PFSK-1 (cell line): Measurements from ENCODE around the gene AKAP9.

ENCODE experiments used
- FOXP2 ChIP-seq: optimal IDR thresholded peaks from 2 replicates; pipeline ENCODE3; 2011; ENCODE audit warnings: borderline replicate concordance, control low read depth, inconsistent platforms; ENCODE audit not compliant: insufficient read depth; ENCODE audit errors: extremely low read length, extremely low read depth
- POLR2AphosphoS5 ChIP-seq: IDR thresholded peaks from 2 replicates; pipeline ENCODE4 v1.6.1; 2012; ENCODE audit warnings: low read depth, mild to moderate bottlenecking, control low read depth, low read length, moderate library complexity
- REST ChIP-seq, 2 experiments: IDR thresholded peaks; 2 replicates each; pipeline versions ENCODE4 v1.6.1 to v1.8.0; 2011 to 2012; ENCODE audit warnings: low read depth in 2 of 2, low read length in 2 of 2, control low read depth in 1 of 2, inconsistent platforms in 1 of 2, mild to moderate bottlenecking in 1 of 2, moderate library complexity in 1 of 2; ENCODE audit not compliant: insufficient read depth in 1 of 2
- SIN3A ChIP-seq: IDR thresholded peaks from 2 replicates; pipeline ENCODE4 v1.6.1; 2012; ENCODE audit warnings: mild to moderate bottlenecking, low read length, moderate library complexity, borderline replicate concordance; ENCODE audit not compliant: insufficient read depth
- TAF1 ChIP-seq: IDR thresholded peaks from 2 replicates; pipeline ENCODE4 v1.6.1; 2012; ENCODE audit warnings: low read length, control low read depth, borderline replicate concordance; ENCODE audit not compliant: insufficient read depth

AKAP9 gene

GRCh38 chr7:92043637-92044036 lies 103.0 kb downstream of the AKAP9 start:
- TF ChIP-seq TAF1 (no peak), SIN3A (no peak), POLR2AphosphoS5 (no peak), REST (IDR thresholded peaks at IDR 0.05; ENCODE audit: insufficient read depth in 1 of 2, low read depth in 2 of 2, low read length in 2 of 2) (no peak)

- TF ChIP-seq REST (IDR thresholded peaks at IDR 0.05; ENCODE audit: insufficient read depth in 1 of 2, low read depth in 2 of 2, low read length in 2 of 2) (no peak), POLR2AphosphoS5 (no peak), TAF1 (no peak), FOXP2 (no peak)
Observed at GRCh38 chr7:92044148-92044547, 103.5 kb downstream of the AKAP9 start.

GRCh38 chr7:92044940-92045339 lies 104.3 kb downstream of the AKAP9 start:
- TF ChIP-seq TAF1 = no peak
- no peak for TF ChIP-seq FOXP2
- TF ChIP-seq SIN3A = no peak
- TF ChIP-seq POLR2AphosphoS5 = no peak
- TF ChIP-seq REST (IDR thresholded peaks at IDR 0.05; ENCODE audit: insufficient read depth in 1 of 2, low read depth in 2 of 2, low read length in 2 of 2) = no peak

- TF ChIP-seq REST (IDR thresholded peaks at IDR 0.05; ENCODE audit: insufficient read depth in 1 of 2, low read depth in 2 of 2, low read length in 2 of 2) (no peak), SIN3A (no peak), POLR2AphosphoS5 (no peak), TAF1 (no peak), FOXP2 (no peak)
Observed at GRCh38 chr7:92051655-92052054, 111.0 kb downstream of the AKAP9 start.

- TF ChIP-seq POLR2AphosphoS5 (no peak), SIN3A (no peak), FOXP2 (no peak), REST (IDR thresholded peaks at IDR 0.05; ENCODE audit: insufficient read depth in 1 of 2, low read depth in 2 of 2, low read length in 2 of 2) (no peak), TAF1 (no peak)
Observed at GRCh38 chr7:92052159-92052558, 111.5 kb downstream of the AKAP9 start.
